Measurements from ENCODE around the gene TMEM156.
"Not testable (repeated sequence)": the region's sequence is repeated elsewhere in the genome, so short reads cannot be mapped to it uniquely, and the experiment has no call there.

TMEM156 gene

DNA sequence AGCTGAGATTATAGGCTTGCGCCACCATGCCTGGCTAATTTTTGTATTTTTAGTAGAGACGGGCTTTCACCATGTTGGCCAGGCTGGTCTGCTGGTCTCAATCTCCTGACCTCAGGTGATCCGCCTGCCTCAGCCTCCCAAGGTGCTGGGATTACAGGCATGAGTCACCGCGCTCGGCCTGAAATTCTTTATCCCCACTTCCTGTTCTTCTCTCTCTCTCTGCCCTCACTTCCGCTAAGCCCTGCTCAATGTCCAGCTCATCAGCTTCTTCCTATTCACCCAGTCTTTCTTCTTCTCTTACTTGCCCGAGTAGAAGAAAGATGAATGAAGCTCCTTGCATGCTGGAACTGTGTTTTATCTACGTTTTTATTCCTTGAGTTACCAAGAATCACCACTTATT, 43.9 kb downstream of the TMEM156 start:
- not testable (repeated sequence) for DNase-seq

DNA sequence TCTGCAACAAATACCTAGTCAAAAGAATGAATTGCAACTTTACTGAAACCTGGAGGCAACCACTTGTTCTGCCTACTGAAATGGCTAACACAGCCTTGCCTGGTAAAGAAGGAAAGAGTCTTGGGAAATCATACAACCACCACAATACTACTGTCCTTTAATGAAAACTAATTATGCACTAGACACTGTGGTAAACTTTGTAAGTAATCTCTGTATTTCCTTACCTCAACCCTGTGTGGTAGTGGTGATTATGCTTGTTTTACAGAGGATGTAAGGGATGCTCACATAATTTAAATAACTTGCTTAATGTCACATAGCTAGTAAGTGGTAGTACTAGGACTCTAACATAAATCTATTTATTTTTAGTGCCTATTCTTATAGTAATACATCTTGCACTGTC, 44.7 kb downstream of the TMEM156 start:
- DNase-seq = no peak

DNA sequence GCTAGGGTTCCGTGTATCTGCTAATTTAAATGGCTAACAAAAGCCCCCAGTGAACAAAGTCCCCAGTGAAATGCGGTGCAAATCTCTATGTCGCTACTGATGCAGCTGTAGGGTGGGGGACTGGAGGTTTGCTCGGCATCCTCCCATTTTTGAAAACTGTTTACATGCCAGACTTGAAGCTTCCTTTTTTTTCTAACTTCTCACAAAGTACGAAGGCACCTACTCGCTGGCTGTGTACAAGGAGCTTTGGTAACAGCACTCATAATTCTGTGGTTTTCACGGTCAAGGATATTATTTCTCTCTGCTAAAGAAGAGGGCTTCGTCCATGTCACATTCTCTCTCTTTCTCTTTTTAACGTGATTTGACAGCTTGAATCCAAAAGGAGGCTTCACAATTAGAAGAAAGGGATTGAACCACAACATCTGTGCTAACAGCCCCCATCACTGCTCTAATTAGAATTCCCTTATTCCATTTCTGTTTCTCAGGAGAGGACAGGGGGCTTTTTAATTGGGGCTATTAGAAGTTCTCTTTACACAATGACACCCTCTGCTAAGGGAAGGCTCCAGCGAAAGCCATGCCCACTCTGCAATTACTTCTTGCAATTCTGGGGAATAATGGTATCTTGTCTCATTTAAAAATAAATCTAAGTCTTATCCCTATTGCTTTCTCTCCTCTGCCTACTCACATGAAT, 46.7 kb downstream of the TMEM156 start:
- no peak for DNase-seq

DNA sequence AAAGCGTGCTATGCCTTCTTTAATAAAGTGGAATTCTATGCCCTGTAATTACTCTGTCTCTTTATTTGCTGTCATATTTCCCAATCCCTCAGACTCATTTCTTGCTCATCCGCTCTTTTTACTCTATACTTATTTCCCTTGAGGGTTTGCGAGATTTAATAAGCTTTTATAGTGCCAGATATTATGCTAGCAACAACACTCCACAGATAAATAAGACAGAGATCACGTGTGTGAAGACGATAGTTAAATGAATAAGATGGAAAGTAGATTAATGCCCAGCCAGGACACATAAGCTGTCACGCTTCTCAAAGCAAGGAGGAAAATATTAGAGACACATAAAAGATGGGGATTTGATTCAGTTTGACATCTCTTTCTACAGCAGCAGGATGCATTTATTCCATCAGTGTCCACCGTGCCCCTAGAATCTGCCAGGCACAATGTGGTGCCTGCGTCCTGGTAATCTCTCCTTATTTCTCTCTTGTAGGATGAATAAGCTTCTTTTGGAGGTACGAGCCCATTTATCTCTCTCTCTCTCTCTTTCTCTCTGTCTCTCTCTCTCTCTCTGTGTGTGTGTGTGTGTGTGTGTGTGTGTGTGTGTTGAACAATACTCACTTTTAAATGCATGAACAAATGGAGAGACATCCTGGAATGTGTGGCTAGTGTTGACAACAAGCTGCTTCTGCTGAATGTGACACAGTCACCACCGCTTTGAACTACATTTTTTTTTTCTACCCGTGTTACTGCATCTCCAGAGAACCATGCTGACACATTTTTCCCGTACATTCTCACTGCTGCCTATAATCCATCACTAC, 48.2 kb downstream of the TMEM156 start:
- DNase-seq = no peak

DNA sequence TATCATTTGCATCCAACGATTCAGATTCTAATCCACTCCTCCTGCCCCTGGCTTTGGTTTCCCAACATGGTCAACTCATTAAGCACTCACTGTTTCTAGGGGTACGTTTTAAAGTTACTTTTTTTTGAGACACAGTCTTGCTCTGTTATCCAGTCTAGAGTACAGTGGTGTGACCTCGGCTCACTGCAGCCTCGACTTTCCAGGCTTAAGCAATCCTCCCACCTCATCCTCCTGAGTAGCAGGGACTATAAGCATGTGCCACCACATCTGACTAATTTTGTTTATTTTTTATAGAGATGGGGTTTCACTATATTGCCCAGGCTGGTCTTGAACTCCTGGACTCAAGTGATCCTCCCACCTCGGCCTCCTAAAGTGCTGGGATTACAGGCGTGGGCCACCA, 48.9 kb downstream of the TMEM156 start:
- DNase-seq = no peak

DNA sequence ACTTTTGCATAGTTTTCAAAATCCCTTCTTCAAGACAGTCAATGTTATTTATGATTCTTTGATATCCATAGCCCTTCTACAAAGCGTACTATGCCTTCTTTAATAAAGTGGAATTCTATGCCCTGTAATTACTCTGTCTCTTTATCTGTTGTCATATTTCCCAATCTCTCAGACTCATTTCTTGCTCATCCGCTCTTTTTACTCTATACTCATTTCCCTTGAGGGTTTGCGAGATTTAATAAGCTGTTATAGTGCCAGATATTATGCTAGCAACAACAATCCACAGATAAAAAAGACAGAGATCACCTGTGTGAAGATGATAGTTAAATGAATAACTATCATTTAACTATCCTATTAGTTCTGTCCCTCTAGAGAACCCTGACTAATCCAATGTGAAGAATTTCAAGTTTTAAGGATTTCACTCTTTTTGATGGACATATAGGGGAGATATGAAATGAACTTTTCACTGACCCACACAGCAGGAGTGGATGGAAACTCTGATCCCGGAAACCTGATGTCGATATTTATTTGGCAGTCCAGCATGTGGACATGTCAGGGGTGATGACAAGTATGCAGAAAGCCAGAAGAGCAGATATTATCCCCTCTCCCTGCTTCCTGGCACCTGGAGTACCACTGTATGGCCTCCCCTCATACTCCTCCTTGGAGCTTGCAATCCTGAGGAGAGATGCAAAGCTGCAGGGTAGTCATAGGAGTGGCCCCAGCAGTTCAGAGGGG, 49.7 kb downstream of the TMEM156 start:
- no peak for DNase-seq

DNA sequence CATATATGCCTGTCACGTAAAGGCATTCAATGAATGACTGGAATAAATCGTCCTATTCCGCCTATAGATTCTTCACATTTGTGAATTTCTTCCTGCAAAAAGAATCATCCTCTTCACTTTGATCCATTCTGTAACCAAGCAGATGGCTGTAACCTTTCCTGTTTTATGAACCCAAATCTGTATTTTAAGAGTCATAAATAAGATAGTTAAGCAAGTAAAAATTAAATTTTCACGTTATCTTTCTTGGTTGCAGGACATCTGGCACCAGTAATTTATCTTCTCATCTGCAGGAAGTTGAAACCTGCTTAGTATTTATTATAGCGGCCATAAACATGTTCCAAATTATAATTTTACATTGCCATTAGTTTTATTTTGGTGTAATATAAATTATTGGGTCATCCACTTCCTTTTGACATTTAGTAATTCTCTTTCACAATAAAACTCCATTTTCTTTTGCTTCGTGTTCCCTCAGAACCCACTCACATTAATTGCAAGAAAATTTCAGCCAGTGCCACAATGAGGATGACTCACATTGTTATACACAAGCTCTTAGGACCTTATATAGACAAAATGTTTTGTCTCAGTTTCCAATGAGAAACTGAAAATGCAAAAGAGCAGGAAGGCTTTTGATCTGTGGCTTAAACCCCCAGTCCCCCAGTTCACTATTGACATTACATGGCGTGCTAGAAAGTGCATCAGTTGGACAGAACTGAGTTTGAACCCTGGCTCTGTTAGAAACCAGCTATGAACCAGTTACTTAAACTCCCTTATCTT, 51.1 kb downstream of the TMEM156 start:
- no peak for DNase-seq

DNA sequence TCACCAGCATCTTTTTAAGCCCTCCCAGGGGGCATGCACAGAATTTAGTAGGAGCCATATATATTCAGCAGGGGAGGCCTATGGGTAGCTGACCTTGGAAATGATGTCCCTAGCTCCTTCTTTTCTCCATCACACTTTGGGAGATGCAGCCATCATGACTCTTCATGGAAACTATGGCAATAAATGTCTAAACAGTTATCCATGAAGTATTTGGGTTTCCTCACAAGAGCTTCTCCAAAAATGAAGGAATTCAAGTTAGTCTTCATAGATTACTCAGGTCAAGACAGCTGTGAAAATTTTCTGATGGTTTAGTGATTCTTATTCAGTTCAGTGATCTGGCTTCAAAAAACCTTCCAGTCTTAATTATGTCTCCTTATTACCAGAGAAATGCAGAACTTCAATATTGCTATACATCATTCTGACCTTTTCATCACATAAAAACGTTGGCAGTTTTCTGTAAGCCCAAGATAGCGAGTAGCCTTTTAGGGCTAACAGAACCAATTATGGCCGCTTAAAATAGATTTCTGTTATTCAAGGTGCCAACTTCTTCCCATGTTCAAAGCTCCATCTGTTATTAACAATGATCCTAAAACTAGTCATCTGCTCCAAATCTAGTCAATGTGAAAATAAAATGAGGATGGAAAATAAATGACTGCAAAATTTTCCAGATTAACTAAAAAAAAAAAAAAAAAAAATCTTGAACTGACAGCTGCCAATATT, 52.5 kb downstream of the TMEM156 start:
- DNase-seq = no peak

DNA sequence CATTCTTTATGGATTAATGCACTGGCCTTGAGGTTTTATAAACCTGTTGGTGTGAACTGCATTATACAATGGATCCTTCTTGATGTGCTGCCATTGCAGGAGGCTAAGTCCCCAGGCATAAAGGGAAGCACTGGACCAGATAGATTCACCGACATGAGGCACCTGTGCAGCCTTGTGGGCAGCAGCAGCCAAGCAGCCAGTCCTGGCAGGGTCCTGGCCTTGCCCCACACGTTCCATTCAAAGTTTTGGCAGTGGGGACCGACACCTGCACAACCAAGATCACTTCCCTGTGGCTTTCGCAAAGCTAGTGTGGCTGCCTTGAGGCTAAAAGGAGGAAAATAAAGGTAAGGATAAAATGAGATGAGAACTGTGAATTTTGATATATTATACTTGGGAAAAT, 53.1 kb downstream of the TMEM156 start:
- DNase-seq = no peak

DNA sequence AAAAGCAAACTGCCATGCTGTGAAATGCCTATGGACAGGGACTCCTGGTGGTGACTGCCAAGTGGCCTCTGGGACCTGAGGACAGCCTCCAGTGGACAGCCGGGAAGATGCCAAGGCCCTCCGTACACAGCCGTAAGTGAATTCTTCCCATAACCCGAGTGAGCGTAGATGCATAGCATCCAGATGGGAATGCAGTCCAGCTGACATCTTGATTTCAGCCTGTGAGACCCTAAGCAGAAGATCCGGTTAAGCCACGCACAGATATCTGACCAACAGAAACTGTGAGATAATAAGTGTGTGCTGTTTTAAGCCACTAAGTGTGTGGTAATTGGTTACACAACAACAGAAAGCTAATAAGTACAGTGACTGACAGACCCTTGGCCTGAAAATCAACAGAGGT, 55.9 kb downstream of the TMEM156 start:
- DNase-seq = no peak

DNA sequence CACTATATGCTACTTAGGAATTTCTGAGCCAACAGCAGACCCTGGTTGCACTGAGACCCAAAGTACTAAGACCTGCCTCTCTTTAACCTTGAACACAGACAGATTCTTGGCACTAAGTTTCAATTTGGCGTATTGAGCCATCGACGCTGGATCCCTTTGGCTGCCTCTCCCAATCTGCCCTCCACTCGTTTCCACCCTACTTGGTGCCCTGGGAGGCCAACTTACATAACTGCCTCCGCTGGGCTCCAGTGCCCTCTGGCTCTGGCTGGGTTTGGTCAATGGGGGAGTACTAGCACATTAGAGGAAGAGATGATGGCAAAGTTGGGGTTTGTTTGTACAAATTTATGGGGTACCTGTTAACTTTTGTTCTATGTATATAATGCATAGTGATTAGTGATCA, 63.5 kb downstream of the TMEM156 start:
- DNase-seq = no peak

DNA sequence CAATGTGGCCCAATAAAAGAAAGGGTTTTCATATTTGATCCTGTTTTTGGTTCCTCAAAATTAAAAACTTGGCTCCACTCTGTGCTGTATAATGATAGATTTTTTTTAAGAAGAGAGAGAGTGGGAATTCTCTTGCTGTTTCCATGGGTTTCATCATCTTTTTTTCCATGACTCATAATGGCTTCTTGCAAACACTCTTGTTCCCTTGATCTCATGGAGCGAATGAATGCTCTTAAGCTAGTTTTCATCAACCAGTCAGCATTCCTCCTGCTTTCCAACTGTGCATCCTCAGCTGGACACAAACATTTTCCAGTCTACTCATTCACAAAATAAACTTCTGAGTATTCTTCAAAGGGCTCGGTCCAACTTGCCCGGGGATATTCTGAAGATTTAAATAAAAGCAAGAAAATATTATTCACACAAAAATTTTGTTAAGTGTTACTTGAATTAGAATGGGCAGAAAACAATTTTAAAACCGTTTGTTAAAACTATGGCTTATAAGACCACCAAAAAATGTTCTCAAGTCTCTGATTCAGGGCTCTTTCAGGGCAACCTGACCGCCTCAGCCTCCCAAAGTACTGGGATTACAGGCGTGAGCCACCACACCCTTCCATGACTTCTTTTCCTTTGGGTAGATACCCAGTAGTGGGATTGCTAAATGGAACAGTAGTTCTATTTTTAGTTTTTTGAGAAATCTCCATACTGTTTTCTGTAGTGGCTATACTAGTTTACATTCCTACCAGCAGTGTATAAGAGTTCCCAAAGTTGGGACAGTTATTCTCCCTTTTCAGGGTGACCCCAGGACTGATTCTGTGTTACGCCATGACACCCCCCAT, 64.7 kb downstream of the TMEM156 start:
- no peak for DNase-seq

DNA sequence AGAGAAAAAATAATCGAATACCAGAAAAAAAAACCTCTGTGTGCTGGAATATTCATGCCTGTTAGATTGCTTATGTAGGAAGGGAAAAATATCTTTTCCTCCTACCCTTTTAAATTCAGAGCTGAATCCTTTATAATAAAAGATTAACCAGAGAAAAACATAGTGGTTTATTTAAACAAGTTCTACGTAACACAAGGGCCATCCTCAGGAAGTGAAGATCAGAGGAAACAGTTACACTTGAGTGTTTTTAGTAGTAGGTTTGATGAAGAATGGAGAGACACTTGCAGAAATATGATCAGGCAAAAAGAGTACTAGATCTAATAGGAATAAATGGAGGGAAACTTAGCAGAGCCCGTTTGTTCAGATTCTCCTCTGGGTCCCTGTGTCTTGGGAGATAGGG, 66.3 kb downstream of the TMEM156 start:
- no peak for DNase-seq

DNA sequence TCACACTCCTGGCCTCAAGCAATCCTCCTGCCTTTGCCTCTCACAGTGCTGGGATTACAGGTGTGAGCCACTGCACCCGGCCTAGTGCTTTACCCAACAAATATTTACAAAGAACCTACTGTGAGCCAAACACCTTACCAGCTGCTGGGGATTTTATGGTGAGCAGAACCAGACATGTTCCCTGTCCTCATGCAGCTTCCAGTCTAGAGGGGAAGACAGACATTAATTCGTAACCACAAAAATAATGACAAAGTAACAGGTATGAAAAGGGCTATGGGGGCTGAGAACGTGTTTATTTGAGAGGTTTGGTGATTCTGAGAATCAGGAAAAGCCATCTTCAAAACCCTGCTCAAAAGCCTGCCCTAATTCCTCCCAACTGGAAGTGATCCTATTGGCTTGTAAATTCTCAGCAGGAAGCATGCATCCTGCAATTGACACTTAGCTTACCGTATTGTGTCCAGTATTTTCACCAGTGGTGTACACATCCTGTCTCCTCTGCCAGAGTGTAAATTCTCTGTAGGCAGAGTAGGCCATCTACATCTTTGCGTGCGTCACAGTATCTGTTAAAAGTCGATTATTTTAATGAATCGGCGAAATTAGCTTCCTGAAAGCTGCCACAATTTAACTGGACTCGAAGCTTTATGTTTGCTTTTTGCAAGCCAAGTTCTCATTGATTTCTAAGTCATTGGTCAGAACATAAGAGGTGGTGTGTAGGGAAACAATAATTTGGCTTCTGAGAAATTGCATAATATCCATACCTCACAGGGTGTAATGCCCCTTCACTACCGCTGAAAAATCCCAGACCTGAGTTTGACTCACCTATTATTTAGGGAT, 67.0 kb downstream of the TMEM156 start:
- DNase-seq = no peak

DNA sequence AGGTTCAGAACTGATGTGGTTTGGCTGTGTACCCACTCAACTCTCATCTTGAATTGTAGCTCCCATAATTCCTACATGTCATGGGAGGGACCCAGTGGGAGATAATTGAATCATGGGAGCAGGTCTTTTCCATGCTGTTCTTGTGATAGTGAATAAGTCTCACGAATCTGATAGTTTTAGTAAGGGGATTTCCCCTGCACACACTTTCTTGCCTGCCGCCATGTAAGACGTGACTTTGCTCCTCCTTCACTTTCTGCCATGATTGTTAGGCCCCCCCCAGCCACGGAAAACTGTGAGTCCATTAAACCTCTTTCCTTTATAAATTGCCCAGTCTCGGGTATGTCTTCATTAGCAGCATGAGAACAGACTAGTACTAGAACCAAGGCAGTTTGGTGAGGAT, 73.0 kb downstream of the TMEM156 start:
- not testable (repeated sequence) for DNase-seq

DNA sequence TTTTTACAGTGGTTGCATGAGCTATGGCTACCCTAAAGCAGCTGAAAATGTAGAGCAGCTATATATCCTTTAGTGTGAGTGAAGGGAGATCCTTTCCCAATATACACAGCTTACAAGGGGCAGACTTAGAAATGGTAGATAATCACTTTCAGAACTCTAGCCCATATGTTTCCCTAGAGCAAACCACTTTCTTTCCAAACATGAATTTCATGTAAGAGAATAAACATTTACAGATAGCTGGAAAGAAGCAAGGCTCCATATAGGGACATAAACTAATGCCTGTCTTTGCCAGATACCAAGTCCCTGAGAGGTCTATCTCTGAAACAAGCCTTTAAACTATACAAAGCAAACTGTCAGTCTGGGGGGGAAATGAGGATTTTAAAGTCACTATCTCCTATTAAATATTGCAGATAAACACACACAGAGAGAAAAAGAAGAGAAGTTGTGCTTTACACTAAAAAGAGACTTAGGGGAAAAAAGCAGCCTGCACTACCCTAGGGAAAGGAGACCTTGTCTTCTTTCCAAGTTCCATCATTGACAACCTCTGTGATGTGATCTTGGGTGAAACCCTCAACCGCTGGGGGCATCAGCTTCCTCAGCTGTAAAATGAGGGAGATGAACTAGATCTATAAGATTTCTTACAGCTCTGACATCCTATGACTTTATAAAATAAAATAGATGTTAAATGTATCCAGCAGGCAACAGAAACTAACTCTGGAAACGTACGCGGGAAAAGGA, 73.6 kb downstream of the TMEM156 start:
- no peak for DNase-seq

DNA sequence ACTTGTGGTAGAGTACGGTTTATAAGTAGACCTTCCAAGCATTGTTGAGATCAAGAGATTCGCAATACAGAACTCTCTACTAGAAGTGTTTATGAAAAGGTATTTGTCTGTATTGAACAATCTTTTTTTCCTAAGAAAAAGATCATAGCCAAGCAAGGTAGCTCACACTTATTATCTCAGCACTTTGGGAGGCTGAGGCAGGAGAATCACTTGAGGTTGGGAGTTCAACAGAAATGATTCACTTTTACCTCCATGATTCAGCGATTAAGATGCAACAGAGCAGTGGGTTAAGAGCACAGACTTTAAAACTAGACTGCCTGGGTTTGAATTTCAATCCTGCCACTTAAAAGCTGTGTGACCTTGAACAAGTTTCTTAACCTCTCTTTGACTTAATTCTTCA, 74.3 kb downstream of the TMEM156 start:
- no peak for DNase-seq

DNA sequence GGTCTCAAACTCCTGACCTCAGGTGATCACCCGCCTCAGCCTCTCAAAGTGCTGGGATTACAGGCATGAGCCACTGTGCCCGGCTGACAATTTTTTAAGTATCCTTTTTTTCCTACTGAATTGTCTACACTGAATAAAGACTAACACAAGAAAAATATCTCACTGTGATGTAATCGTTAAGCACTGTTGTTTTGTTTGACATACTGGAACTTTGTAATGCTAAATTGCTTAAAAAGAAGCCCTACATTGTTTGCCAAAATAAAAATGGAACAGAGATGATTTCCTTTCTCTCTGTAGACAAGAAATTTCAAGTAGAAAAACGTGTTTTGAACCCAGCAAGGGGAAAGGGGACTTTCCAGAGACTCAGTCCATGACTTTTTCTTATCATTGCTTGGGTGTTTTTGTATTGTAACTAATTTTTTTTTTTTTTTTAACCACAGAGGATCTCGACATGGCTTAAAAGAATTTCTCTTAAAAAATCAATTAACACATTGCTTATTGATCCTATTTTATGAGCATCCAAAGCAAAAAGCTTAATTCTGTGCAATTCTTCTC, 74.9 kb downstream of the TMEM156 start:
- DNase-seq = no peak

DNA sequence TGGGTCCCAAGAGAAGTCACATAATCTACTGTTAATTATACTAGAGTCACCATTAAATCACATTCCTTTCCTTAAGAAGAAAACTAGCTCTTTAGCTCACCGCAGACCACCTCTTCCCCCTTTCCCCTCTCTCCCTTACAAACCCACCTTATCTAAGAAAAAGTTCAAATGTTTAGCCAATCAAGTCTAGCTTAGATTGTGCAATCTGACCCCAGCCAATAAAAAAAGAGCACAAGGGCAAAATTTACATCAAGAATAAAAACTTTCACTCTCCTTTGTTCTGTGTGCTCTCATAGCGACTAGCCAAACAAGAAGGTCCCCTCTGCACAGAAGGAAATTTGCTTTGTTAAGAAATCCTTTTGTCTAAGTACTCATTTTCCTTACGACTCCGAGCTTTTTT, 76.3 kb downstream of the TMEM156 start:
- DNase-seq = no peak

Measured in NCI-H774 (cell line).